DMS 273 (cell line): ENCODE results near the gene RTP2.

Experiments used
- DNase-seq: peaks from one replicate; lab custom pipeline; 2025; ENCODE audit not compliant: unreplicated experiment; lab: John Stamatoyannopoulos, UW

Gene RTP2

GRCh38 chr3:187677604-187678003, 24.8 kb downstream of the RTP2 start:
- no peak for DNase-seq

GRCh38 chr3:187673012-187673411, 29.3 kb downstream of the RTP2 start:
- DNase-seq: no peak

GRCh38 chr3:187669675-187670504, 32.5 kb downstream of the RTP2 start, which contains the start of gene SST:
Gene SST, minus strand, starts transcription at chr3:187670394. Its CDS starts 103 bp downstream, at chr3:187670291.
- no peak for DNase-seq

- DNase-seq: no peak
These were observed 34.8 kb downstream of the RTP2 start for GRCh38 chr3:187667526-187667925.

GRCh38 chr3:187665764-187666402, 36.5 kb downstream of the RTP2 start:
- no peak for DNase-seq

- no peak for DNase-seq
These were observed 37.3 kb downstream of the RTP2 start for GRCh38 chr3:187665010-187665409.

- no peak for DNase-seq
These were observed 39.4 kb downstream of the RTP2 start for GRCh38 chr3:187662848-187663409.

GRCh38 chr3:187661267-187661666, 41.1 kb downstream of the RTP2 start:
- no peak for DNase-seq

- no peak for DNase-seq
These were observed 51.1 kb downstream of the RTP2 start for GRCh38 chr3:187651282-187651681.
